Spleen (tissue), 7 donors: Measurements from ENCODE around the gene SORCS2.

Source experiments
- POLR2A ChIP-seq, 3 donors: fragments of 450-650 bp; IDR thresholded peaks; one replicate each; pipeline ENCODE4 v1.5.1; 2017; ENCODE audit warnings: antibody characterized with exemption in 3 of 3, mild to moderate bottlenecking in 1 of 3
- POLR2AphosphoS5 ChIP-seq, 3 donors: sonication (generic); formaldehyde crosslinking; IDR thresholded peaks; one replicate each; pipeline ENCODE4 v1.5.1; 2017; ENCODE audit warnings: antibody characterized with exemption in 3 of 3
- TF ChIP-seq, protein P1 (sequence below), 11 experiments: fragments of 200-600 bp in 7 of 11; fragments of 450-650 bp in 4 of 11; sonication (generic) in 4 of 11; IDR thresholded peaks in 8 of 11; conservative IDR thresholded peaks in 3 of 11; 1 replicate in 7 of 11; 2 replicates in 4 of 11; pipeline versions ENCODE4 v1.4.0 to v1.8.0; 2016 to 2021; ENCODE audit warnings: antibody characterized with exemption in 11 of 11, inconsistent platforms in 4 of 11, mild to moderate bottlenecking in 1 of 11
- donor health status: DM: no; HTN: no; CAD: no; lungs with moderate emphysema.
- donor health status: DM: no; HTN: no; CAD: no.
- donor health status: DM: no; HTN: no; CAD: no.

DNA sequence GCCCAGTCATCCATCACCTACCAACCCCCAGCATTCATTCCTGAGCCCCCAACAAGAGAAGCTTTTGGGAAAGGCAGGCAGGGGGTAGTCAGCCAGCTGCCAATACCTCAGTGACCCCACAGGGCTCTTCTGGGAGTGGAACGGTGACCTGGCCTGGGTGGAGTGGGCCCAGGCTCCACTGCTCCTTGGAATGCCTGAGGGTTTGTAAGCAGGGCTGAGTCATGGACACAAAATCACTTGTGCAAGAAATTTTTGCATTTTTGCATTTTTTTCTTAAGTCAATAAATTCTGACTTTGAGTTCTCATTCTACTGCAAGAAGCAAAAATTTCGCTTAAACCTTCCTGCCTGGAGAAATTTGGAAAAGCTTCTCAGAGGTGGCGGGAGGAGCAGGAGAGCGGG lies 18.5 kb downstream of the SORCS2 start:
- TF ChIP-seq POLR2A (IDR thresholded peaks at IDR 0.05) (no peak), POLR2AphosphoS5 (IDR thresholded peaks at IDR 0.05) (no peak)
- TF ChIP-seq, protein P1, sequence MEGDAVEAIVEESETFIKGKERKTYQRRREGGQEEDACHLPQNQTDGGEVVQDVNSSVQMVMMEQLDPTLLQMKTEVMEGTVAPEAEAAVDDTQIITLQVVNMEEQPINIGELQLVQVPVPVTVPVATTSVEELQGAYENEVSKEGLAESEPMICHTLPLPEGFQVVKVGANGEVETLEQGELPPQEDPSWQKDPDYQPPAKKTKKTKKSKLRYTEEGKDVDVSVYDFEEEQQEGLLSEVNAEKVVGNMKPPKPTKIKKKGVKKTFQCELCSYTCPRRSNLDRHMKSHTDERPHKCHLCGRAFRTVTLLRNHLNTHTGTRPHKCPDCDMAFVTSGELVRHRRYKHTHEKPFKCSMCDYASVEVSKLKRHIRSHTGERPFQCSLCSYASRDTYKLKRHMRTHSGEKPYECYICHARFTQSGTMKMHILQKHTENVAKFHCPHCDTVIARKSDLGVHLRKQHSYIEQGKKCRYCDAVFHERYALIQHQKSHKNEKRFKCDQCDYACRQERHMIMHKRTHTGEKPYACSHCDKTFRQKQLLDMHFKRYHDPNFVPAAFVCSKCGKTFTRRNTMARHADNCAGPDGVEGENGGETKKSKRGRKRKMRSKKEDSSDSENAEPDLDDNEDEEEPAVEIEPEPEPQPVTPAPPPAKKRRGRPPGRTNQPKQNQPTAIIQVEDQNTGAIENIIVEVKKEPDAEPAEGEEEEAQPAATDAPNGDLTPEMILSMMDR (IDR thresholded peaks at IDR 0.05 in 8 of 11, conservative IDR thresholded peaks at IDR 0.05 in 3 of 11): no peak
